Panc1 (cell line): ENCODE results near the gene TLE3. TPM values are rescaled to one million over a fixed set of nuclear protein-coding genes. Genes with fewer than 3 reads are reported as not detected.

Source experiments
- ATAC-seq: fragments of 200-7000 bp; cut with Tn5 transposase; 2 replicates; pipeline ENCODE4 v1.9.1; 2020; ENCODE audit warnings: mild to moderate bottlenecking, moderate library complexity
- BruUV-seq: library from RNA; stranded (reverse); fragments of 400-500 nt; replicated peaks from 2 replicates; lab custom pipeline; 2021; lab: Mats Ljungman, UMichigan
- CTCF ChIA-PET: fragments of 300-600 bp; sonication (Branson Sonifier 250); formaldehyde crosslinking; loops from one replicate; lab custom pipeline; 2022; ENCODE audit warnings: antibody characterized with exemption; lab: Charles Lee
- POLR2A ChIA-PET: fragments of 300-600 bp; sonication (Branson Sonifier 250); formaldehyde crosslinking; loops from one replicate; lab custom pipeline; 2022; ENCODE audit warnings: antibody characterized with exemption; lab: Charles Lee
- DNase-seq: peaks from one replicate; pipeline ENCODE4 v3.0.0-alpha.2; 2010; ENCODE audit warnings: low read depth, low spot score
- H3K27ac ChIP-seq: 2 replicates; pipeline ENCODE4 v1.5.1; 2011; ENCODE audit warnings: mild to moderate bottlenecking, low read length, inconsistent platforms
- H3K27me3 ChIP-seq: fragments of 200-500 bp; sonication (Bioruptor generic); 2 replicates; pipeline ENCODE4 v1.6.0; 2014; ENCODE audit warnings: low read length, inconsistent platforms; ENCODE audit not compliant: control insufficient read depth, insufficient read depth
- H3K36me3 ChIP-seq: fragments of 200-500 bp; sonication (Bioruptor generic); 2 replicates; pipeline ENCODE4 v1.5.1; 2014; ENCODE audit warnings: inconsistent platforms, mild to moderate bottlenecking, low read length, moderate library complexity; ENCODE audit not compliant: control insufficient read depth, insufficient read depth
- H3K4me1 ChIP-seq: 2 replicates; pipeline ENCODE4 v1.5.1; 2011; ENCODE audit warnings: inconsistent platforms, mild to moderate bottlenecking, low read length, moderate library complexity; ENCODE audit not compliant: control insufficient read depth, insufficient read depth
- H3K4me3 ChIP-seq, 2 experiments: 2 replicates each; pipeline ENCODE4 v1.5.1; 2011 to 2012; ENCODE audit warnings: low read depth in 2 of 2, low read length in 2 of 2, mild to moderate bottlenecking in 2 of 2, inconsistent platforms in 1 of 2, moderate library complexity in 1 of 2
- H3K9me3 ChIP-seq: fragments of 200-500 bp; sonication (Bioruptor generic); 2 replicates; pipeline ENCODE4 v1.5.1; 2014; ENCODE audit warnings: low read depth, mild to moderate bottlenecking, inconsistent platforms, low read length, moderate library complexity; ENCODE audit not compliant: control insufficient read depth, insufficient read depth
- POLR2AphosphoS5 ChIP-seq: IDR thresholded peaks from 2 replicates; pipeline ENCODE4 v1.6.1; 2012; ENCODE audit warnings: mild to moderate bottlenecking, low read depth, low read length, moderate library complexity
- SIN3A ChIP-seq: IDR thresholded peaks from 2 replicates; pipeline ENCODE4 v1.6.1; 2012; ENCODE audit warnings: low read depth, mild to moderate bottlenecking, low read length, moderate library complexity, borderline replicate concordance; ENCODE audit not compliant: insufficient read depth
- TCF7L2 ChIP-seq: IDR thresholded peaks from 2 replicates; pipeline ENCODE4 v1.6.1; 2011; ENCODE audit warnings: mild to moderate bottlenecking, low read depth, low read length, inconsistent platforms
- in situ Hi-C: cut with HindIII; loops from 2 replicates; pipeline ENCODE4 v1.10.0; 2016; ENCODE audit warnings: low sequenced_read_pairs, low pct_unique_long_range_greater_than_20kb
- intact Hi-C: fragments of 100-400 bp; cut with micrococcal nuclease; formaldehyde crosslinking; loops from one replicate; pipeline ENCODE4 v1.10.0; 2022; ENCODE audit not compliant: unreplicated experiment
- total RNA-seq: library from RNA; stranded (reverse); gene quantifications from one replicate; pipeline ENCODE4 v1.2.1, GENCODE V29; 2021; ENCODE audit not compliant: unreplicated experiment
- TF ChIP-seq, protein P1 (sequence below): fragments of 450-650 bp; IDR thresholded peaks from 2 replicates; pipeline ENCODE4 v1.5.1; 2017; ENCODE audit warnings: mild to moderate bottlenecking
- TF ChIP-seq, protein P2 (sequence below), 2 experiments: IDR thresholded peaks; 2 replicates each; pipeline ENCODE4 v1.6.1; 2011 to 2012; ENCODE audit warnings: low read depth in 2 of 2, control low read depth in 1 of 2, low read length in 1 of 2, mild to moderate bottlenecking in 1 of 2, moderate library complexity in 1 of 2; ENCODE audit not compliant: insufficient read depth in 1 of 2

Gene TLE3
- total RNA-seq, 1 experiment from 2014 or later, result 132 TPM

DNA sequence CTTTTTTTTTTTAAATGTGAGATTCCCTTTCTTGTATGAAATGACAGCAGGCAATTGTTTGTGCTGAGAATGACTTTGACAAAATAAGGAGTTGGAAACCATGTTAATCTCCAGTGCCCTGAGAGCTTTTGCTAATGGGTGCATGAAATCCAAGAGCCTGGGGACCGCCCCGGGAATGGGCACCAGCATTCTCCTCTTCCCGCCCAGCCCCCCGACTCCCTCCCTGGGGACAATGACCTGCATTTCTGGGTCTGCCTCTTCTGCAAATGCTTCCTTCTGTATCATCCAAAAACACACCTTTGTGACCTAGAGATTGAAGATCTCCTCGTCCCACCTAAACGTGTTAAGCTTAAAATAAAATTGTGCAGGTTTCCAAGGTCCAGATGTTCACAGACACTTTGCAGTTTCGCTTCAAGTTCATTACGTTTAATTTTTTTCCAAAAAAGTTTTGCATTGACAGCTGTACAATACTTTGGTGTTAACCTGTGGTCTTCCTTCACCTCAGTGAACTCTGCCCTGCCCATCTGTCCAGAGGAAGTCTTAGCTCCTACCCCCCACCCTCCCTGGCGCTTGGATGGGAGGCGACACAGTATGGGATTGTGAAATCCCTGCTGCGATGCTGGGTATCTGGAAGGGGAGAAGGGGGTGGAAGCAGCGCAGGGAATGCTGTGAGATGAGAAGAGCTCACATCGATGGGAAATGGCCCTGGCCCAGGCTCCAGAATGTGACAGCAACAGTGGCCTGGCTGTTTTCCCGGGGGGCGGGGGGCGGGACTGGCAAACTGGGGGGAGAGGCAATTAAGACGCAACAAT is 50.1 kb downstream of the TLE3 start:
- intact Hi-C loops (no loop called here), in situ Hi-C loops (no loop called here)
- no peaks in the 10 kb centered on the region for H3K4me1 ChIP-seq
- no peak overlapping the region for H3K4me3 ChIP-seq
- POLR2A ChIA-PET, result interaction anchor here (0.6 kb wide), 3 partner anchors 197 to 1009 kb away, joined by 4 to 11 read pairs (median 8); no protein-coding TSS in a partner anchor
- CTCF ChIA-PET, result no interaction called here
- H3K27ac ChIP-seq, result no peak overlapping the region
- ATAC-seq (no peak), DNase-seq (no peak)
- TF ChIP-seq POLR2AphosphoS5 (no peak), SIN3A (no peak), TCF7L2 (no peak)
- TF ChIP-seq, protein P1, sequence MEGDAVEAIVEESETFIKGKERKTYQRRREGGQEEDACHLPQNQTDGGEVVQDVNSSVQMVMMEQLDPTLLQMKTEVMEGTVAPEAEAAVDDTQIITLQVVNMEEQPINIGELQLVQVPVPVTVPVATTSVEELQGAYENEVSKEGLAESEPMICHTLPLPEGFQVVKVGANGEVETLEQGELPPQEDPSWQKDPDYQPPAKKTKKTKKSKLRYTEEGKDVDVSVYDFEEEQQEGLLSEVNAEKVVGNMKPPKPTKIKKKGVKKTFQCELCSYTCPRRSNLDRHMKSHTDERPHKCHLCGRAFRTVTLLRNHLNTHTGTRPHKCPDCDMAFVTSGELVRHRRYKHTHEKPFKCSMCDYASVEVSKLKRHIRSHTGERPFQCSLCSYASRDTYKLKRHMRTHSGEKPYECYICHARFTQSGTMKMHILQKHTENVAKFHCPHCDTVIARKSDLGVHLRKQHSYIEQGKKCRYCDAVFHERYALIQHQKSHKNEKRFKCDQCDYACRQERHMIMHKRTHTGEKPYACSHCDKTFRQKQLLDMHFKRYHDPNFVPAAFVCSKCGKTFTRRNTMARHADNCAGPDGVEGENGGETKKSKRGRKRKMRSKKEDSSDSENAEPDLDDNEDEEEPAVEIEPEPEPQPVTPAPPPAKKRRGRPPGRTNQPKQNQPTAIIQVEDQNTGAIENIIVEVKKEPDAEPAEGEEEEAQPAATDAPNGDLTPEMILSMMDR, result no peak
- TF ChIP-seq, protein P2, sequence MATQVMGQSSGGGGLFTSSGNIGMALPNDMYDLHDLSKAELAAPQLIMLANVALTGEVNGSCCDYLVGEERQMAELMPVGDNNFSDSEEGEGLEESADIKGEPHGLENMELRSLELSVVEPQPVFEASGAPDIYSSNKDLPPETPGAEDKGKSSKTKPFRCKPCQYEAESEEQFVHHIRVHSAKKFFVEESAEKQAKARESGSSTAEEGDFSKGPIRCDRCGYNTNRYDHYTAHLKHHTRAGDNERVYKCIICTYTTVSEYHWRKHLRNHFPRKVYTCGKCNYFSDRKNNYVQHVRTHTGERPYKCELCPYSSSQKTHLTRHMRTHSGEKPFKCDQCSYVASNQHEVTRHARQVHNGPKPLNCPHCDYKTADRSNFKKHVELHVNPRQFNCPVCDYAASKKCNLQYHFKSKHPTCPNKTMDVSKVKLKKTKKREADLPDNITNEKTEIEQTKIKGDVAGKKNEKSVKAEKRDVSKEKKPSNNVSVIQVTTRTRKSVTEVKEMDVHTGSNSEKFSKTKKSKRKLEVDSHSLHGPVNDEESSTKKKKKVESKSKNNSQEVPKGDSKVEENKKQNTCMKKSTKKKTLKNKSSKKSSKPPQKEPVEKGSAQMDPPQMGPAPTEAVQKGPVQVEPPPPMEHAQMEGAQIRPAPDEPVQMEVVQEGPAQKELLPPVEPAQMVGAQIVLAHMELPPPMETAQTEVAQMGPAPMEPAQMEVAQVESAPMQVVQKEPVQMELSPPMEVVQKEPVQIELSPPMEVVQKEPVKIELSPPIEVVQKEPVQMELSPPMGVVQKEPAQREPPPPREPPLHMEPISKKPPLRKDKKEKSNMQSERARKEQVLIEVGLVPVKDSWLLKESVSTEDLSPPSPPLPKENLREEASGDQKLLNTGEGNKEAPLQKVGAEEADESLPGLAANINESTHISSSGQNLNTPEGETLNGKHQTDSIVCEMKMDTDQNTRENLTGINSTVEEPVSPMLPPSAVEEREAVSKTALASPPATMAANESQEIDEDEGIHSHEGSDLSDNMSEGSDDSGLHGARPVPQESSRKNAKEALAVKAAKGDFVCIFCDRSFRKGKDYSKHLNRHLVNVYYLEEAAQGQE (IDR thresholded peaks at IDR 0.05; ENCODE audit: insufficient read depth in 1 of 2, low read depth in 2 of 2, low read length in 1 of 2), result no peak
- no peaks in the 10 kb centered on the region for H3K27me3 ChIP-seq
- H3K9me3 ChIP-seq, result no peaks in the 10 kb centered on the region
- BruUV-seq, result no TSS peak
- H3K36me3 ChIP-seq, result peaks cover 16% of the 10 kb centered on the region

DNA sequence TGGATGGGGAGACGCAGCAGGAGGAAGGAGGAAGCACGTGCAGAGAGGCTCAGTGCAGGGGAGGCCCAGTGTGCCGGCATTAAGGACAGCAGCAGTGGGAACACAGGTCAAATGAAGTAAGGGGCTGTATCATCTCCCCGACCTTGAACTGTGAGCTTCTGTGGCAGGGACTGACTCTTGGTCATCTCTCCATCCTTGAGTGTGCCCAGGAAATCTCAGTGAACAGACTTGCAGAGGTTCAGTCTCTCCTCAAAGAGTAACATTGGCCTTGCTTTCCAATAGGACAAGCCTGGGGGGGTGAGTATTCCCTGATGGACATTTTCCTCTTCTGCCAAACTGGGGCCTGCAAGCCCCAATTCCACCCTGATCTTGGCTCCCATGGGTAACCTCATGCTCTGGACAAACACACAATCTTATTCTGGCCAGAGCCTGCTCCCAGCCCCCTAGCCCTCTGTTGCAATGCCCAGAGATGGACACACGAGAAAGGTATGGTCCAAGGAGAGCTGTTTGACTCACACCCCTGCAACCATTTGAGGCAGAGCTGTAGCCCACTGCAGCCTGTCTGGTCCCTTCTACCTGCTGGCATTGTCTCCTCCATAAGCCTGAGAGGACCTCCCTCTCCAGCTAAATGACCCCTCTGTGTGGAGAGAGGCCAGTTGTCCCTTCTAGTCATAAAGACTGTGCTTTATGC is 50.9 kb downstream of the TLE3 start:
- peak; percentile 55; the same call in 1 of the 2 replicates for TF ChIP-seq POLR2AphosphoS5
- TF ChIP-seq, protein P1, result no peak
- intact Hi-C loops (no loop called here), in situ Hi-C loops (no loop called here)
- Histone ChIP-seq H3K36me3 (peaks cover 8% of the 10 kb centered on the region), H3K27me3 (no peaks in the 10 kb centered on the region), H3K9me3 (no peaks in the 10 kb centered on the region), H3K4me3 (no peak overlapping the region), H3K27ac (no peak overlapping the region), H3K4me1 (no peaks in the 10 kb centered on the region)
- ATAC-seq, result no peak
- ChIA-PET POLR2A (interaction anchor here (0.6 kb wide), 2 partner anchors 33 to 198 kb away, joined by 7 to 11 read pairs; no protein-coding TSS in a partner anchor), CTCF (no interaction called here)
- no peak for DNase-seq
- BruUV-seq, result no TSS peak
